Measurements from ENCODE around the gene HSF2.

DNA sequence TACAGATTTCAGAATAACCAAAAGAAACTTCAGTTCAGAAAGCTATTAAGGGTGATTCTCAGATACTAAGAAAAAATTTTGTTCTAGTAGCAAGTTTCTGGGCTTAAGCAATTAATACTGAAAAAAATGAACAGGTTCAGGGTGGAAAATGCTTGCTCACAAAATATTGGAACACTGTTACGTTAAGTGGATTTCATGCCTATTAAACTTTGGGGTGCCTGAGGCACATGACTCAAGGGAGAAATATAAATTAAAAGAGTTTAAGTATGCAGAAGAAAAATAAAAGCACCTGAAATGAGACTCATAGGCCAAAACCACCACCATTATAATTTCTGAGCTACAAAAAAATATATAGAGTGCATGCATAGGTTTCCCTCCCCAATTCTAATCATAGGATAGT, 32.3 kb upstream of the HSF2 start:
- TF ChIP-seq, protein P1, sequence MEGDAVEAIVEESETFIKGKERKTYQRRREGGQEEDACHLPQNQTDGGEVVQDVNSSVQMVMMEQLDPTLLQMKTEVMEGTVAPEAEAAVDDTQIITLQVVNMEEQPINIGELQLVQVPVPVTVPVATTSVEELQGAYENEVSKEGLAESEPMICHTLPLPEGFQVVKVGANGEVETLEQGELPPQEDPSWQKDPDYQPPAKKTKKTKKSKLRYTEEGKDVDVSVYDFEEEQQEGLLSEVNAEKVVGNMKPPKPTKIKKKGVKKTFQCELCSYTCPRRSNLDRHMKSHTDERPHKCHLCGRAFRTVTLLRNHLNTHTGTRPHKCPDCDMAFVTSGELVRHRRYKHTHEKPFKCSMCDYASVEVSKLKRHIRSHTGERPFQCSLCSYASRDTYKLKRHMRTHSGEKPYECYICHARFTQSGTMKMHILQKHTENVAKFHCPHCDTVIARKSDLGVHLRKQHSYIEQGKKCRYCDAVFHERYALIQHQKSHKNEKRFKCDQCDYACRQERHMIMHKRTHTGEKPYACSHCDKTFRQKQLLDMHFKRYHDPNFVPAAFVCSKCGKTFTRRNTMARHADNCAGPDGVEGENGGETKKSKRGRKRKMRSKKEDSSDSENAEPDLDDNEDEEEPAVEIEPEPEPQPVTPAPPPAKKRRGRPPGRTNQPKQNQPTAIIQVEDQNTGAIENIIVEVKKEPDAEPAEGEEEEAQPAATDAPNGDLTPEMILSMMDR (IDR thresholded peaks at IDR 0.05; ENCODE audit: low read depth, low read length) = no peak
- no peak for TF ChIP-seq EZH2phosphoT487 (IDR thresholded peaks at IDR 0.05; ENCODE audit: low read depth)
